SHP77 (cell line): Measurements from ENCODE around the gene DHRS2.
"Not testable (repeated sequence)": the region's sequence is repeated elsewhere in the genome, so short reads cannot be mapped to it uniquely, and the experiment has no call there.

Experiments
- DNase-seq, 2 experiments: peaks; one replicate each; lab custom pipeline; 2025; lab: John Stamatoyannopoulos, UW

The DHRS2 gene

GRCh38 chr14:23648764-23649460 lies 12.7 kb downstream of the DHRS2 start:
- no peak for DNase-seq

- no peak for DNase-seq
These were observed 14.3 kb downstream of the DHRS2 start for GRCh38 chr14:23650506-23650905.

GRCh38 chr14:23653051-23653450 lies 16.9 kb downstream of the DHRS2 start:
- DNase-seq: no peak

GRCh38 chr14:23654231-23654630 lies 18.1 kb downstream of the DHRS2 start:
- DNase-seq: no peak

- DNase-seq: no peak
These were observed 21.9 kb downstream of the DHRS2 start for GRCh38 chr14:23657959-23658470.

- DNase-seq: no peak
These were observed 24.4 kb downstream of the DHRS2 start for GRCh38 chr14:23660290-23661226.

- DNase-seq: no peak
These were observed 25.4 kb downstream of the DHRS2 start for GRCh38 chr14:23661542-23661941.

- DNase-seq: no peak
These were observed 27.0 kb downstream of the DHRS2 start for GRCh38 chr14:23663127-23663526.

GRCh38 chr14:23663711-23664110 lies 27.5 kb downstream of the DHRS2 start:
- no peak for DNase-seq

GRCh38 chr14:23664207-23664885 lies 28.2 kb downstream of the DHRS2 start:
- no peak for DNase-seq

- no peak for DNase-seq
These were observed 29.3 kb downstream of the DHRS2 start for GRCh38 chr14:23665302-23666016.

- DNase-seq: no peak
These were observed 31.0 kb downstream of the DHRS2 start for GRCh38 chr14:23667134-23667533.

GRCh38 chr14:23669441-23669840 lies 33.3 kb downstream of the DHRS2 start:
- DNase-seq: no peak

GRCh38 chr14:23670481-23670880 lies 34.3 kb downstream of the DHRS2 start:
- no peak for DNase-seq

GRCh38 chr14:23672200-23672599 lies 36.0 kb downstream of the DHRS2 start:
- DNase-seq: no peak

GRCh38 chr14:23675337-23675736 lies 39.2 kb downstream of the DHRS2 start:
- DNase-seq: no peak

GRCh38 chr14:23675906-23676305 lies 39.7 kb downstream of the DHRS2 start:
- DNase-seq: no peak

- DNase-seq: no peak
These were observed 45.2 kb downstream of the DHRS2 start for GRCh38 chr14:23681337-23681736.

GRCh38 chr14:23689709-23690514 lies 53.7 kb downstream of the DHRS2 start:
- DNase-seq: not testable (repeated sequence)

- no peak for DNase-seq
These were observed 56.3 kb downstream of the DHRS2 start for GRCh38 chr14:23692416-23692815.

- no peak for DNase-seq
These were observed 57.1 kb downstream of the DHRS2 start for GRCh38 chr14:23693252-23693775.
